ENCODE measurements around the gene OR2AG2. TPM values are rescaled to one million over a fixed set of nuclear protein-coding genes. Genes with fewer than 3 reads are reported as not detected.
"Not testable (repeated sequence)": the region's sequence is repeated elsewhere in the genome, so short reads cannot be mapped to it uniquely, and the experiment has no call there.

Gene OR2AG2
- total RNA-seq, 3 donors from 2014 or later (not counting 1 experiment from before 2014, with no cell fraction given) = not detected

- H3K36me3 ChIP-seq (ENCODE audit: control insufficient read depth, insufficient read depth, low read length) = no peaks in the 10 kb centered on the region
- Mint-ChIP-seq H3K27me3 (ENCODE audit: low read depth in 2 of 2) (peaks cover 19 to 30% of the 10 kb centered on the region in 2 donors), H3K27ac (no peak overlapping the region), H3K4me1 (peaks cover 0 to 5% of the 10 kb centered on the region in 2 donors), H3K36me3 (no peaks in the 10 kb centered on the region), H3K9me3 (no peaks in the 10 kb centered on the region), H3K4me3 (no peak overlapping the region)
- no peak overlapping the region for H3K27ac ChIP-seq (ENCODE audit: low read length)
- H3K4me1 ChIP-seq (ENCODE audit: control insufficient read depth, insufficient read depth, low read length) = no peaks in the 10 kb centered on the region
- WGBS (ENCODE audit: insufficient coverage) = 90% methylated on average over 2 of the region's 2 CpGs
- no peaks in the 10 kb centered on the region for H3K9me3 ChIP-seq (ENCODE audit: control insufficient read depth, insufficient read depth, low read length)
- no peak for DNase-seq
- no peak for ATAC-seq
- intact Hi-C loops (cut with micrococcal nuclease) = loop anchor here (5.0 kb wide), 1 partner anchor 879 kb away; no protein-coding TSS in a partner anchor
- no peak for TF ChIP-seq CTCF (IDR thresholded peaks at IDR 0.05)
- H3K4me3 ChIP-seq (ENCODE audit: low read length) = no peak overlapping the region
- H3K27me3 ChIP-seq (ENCODE audit: control insufficient read depth, insufficient read depth, low read length) = peaks cover 2% of the 10 kb centered on the region
Measured at GRCh38 chr11:6813656-6814055, 41.9 kb upstream of the OR2AG2 start.

GRCh38 chr11:6812390-6813005, 40.7 kb upstream of the OR2AG2 start:
- Mint-ChIP-seq H3K27me3 (ENCODE audit: low read depth in 2 of 2) (peaks cover 19 to 42% of the 10 kb centered on the region in 2 donors), H3K36me3 (no peaks in the 10 kb centered on the region), H3K4me1 (peaks cover 0 to 5% of the 10 kb centered on the region in 2 donors), H3K27ac (no peak overlapping the region), H3K9me3 (no peaks in the 10 kb centered on the region), H3K4me3 (no peak overlapping the region)
- Histone ChIP-seq H3K4me3 (ENCODE audit: low read length) (no peak overlapping the region), H3K27ac (ENCODE audit: low read length) (no peak overlapping the region), H3K36me3 (ENCODE audit: control insufficient read depth, insufficient read depth, low read length) (no peaks in the 10 kb centered on the region), H3K9me3 (ENCODE audit: control insufficient read depth, insufficient read depth, low read length) (no peaks in the 10 kb centered on the region), H3K27me3 (ENCODE audit: control insufficient read depth, insufficient read depth, low read length) (peaks cover 2% of the 10 kb centered on the region), H3K4me1 (ENCODE audit: control insufficient read depth, insufficient read depth, low read length) (no peaks in the 10 kb centered on the region)
- intact Hi-C loops (cut with micrococcal nuclease) = loop anchor here (5.0 kb wide), 1 partner anchor 880 kb away; no protein-coding TSS in a partner anchor
- DNase-seq (peak in 1 of 2 donors; percentile 70), ATAC-seq (peak; percentile 84 to 95 (median 89))
- 20% methylated on average over 6 of the region's 6 CpGs for WGBS (ENCODE audit: insufficient coverage)
- peak; percentile 88 for TF ChIP-seq CTCF (IDR thresholded peaks at IDR 0.05)

GRCh38 chr11:6801075-6801474, 29.3 kb upstream of the OR2AG2 start:
- DNase-seq; H3K36me3 ChIP-seq (ENCODE audit: control insufficient read depth, insufficient read depth, low read length); H3K4me1 ChIP-seq (ENCODE audit: control insufficient read depth, insufficient read depth, low read length); H3K4me3 Mint-ChIP-seq; H3K4me1 Mint-ChIP-seq; H3K9me3 ChIP-seq (ENCODE audit: control insufficient read depth, insufficient read depth, low read length); H3K27me3 ChIP-seq (ENCODE audit: control insufficient read depth, insufficient read depth, low read length); H3K9me3 Mint-ChIP-seq; H3K27ac Mint-ChIP-seq; ATAC-seq; H3K36me3 Mint-ChIP-seq; H3K27ac ChIP-seq (ENCODE audit: low read length); H3K4me3 ChIP-seq (ENCODE audit: low read length): not testable (repeated sequence)
- peaks cover 9 to 22% of the 10 kb centered on the region in 2 donors for H3K27me3 Mint-ChIP-seq (ENCODE audit: low read depth in 2 of 2)
- intact Hi-C loops (cut with micrococcal nuclease) = loop anchor here (10.0 kb wide), 1 partner anchor 644 kb away; no protein-coding TSS in a partner anchor

GRCh38 chr11:6799402-6799801, 27.6 kb upstream of the OR2AG2 start, which contains the start of gene OR6A2:
Gene OR6A2, minus strand, starts transcription at chr11:6799689. Its CDS starts 3,981 bp downstream, at chr11:6795708.
- DNase-seq (no peak), ATAC-seq (no peak)
- TF ChIP-seq CTCF (IDR thresholded peaks at IDR 0.05) = no peak
- Mint-ChIP-seq H3K27me3 (ENCODE audit: low read depth in 2 of 2) (peaks cover 6 to 22% of the 10 kb centered on the region in 2 donors), H3K36me3 (no peaks in the 10 kb centered on the region), H3K4me1 (no peaks in the 10 kb centered on the region), H3K9me3 (peaks cover 0 to 6% of the 10 kb centered on the region in 2 donors), H3K4me3 (no peak within 1 kb of the TSS), H3K27ac (no peak within 1 kb of the TSS)
- H3K4me3 ChIP-seq (ENCODE audit: low read length) = no peak within 1 kb of the TSS
- no CpG with 5 or more reads among the region's 1 CpG for WGBS (ENCODE audit: insufficient coverage)
- H3K9me3 ChIP-seq (ENCODE audit: control insufficient read depth, insufficient read depth, low read length) = peaks cover 3% of the 10 kb centered on the region
- intact Hi-C loops (cut with micrococcal nuclease) = no loop called here
- no peak within 1 kb of the TSS for H3K27ac ChIP-seq (ENCODE audit: low read length)
- no peaks in the 10 kb centered on the region for H3K27me3 ChIP-seq (ENCODE audit: control insufficient read depth, insufficient read depth, low read length)
- H3K36me3 ChIP-seq (ENCODE audit: control insufficient read depth, insufficient read depth, low read length) = no peaks in the 10 kb centered on the region
- no peaks in the 10 kb centered on the region for H3K4me1 ChIP-seq (ENCODE audit: control insufficient read depth, insufficient read depth, low read length)
